K562 (cell line): ENCODE measurements around the gene SNAPC3. TPM values are rescaled to one million over a fixed set of nuclear protein-coding genes. Genes with fewer than 3 reads are reported as not detected.

Source experiments
- FOSL1 ChIP-seq: fragments of 200-800 bp; sonication (Bioruptor generic); conservative IDR thresholded peaks from 2 replicates; pipeline ENCODE4 v1.6.1; 2016; ENCODE audit warnings: missing genetic modification characterization, missing compliant biosample characterization
- GABPA ChIP-seq: fragments of 200-800 bp; sonication (Bioruptor generic); conservative IDR thresholded peaks from 2 replicates; pipeline ENCODE4 v1.6.1; 2016; ENCODE audit warnings: low read depth, missing genetic modification characterization, missing compliant biosample characterization
- MAZ ChIP-seq, 2 experiments: fragments of 450-650 bp in 1 of 2; sonication (generic) in 1 of 2; formaldehyde crosslinking; IDR thresholded peaks in 1 of 2; conservative IDR thresholded peaks in 1 of 2; 2 replicates each; pipeline versions ENCODE4 v1.4.0 to v1.5.0; 2020; ENCODE audit warnings: mild to moderate bottlenecking in 1 of 2, missing genetic modification reagents in 1 of 2
- NR2C2 ChIP-seq, 2 experiments: fragments of 200-800 bp in 1 of 2; sonication (Bioruptor generic) in 1 of 2; sonication (generic) in 1 of 2; formaldehyde crosslinking in 1 of 2; IDR thresholded peaks; 2 replicates each; pipeline versions ENCODE4 v1.6.1 to v1.8.0; 2016 to 2022; ENCODE audit warnings: mild to moderate bottlenecking in 1 of 2, missing compliant biosample characterization in 1 of 2, missing genetic modification characterization in 1 of 2, missing genetic modification reagents in 1 of 2
- POU5F1 ChIP-seq: fragments of 150-350 bp; IDR thresholded peaks from 2 replicates; pipeline ENCODE4 v1.6.1; 2014; ENCODE audit warnings: borderline replicate concordance, low read length, low read depth, mild to moderate bottlenecking; ENCODE audit not compliant: partially characterized antibody
- RBM17 ChIP-seq: fragments of 200-400 bp; formaldehyde crosslinking; IDR thresholded peaks from 2 replicates; pipeline ENCODE4 v1.6.1; 2017; ENCODE audit warnings: low read depth, mild to moderate bottlenecking, low read length, borderline replicate concordance
- SMC3 ChIP-seq: conservative IDR thresholded peaks from 2 replicates; pipeline ENCODE4 v1.6.1; 2011; ENCODE audit warnings: low read depth, low read length, improper control_type of control experiment; ENCODE audit not compliant: insufficient read depth
- SREBF2 ChIP-seq: sonication (generic); formaldehyde crosslinking; IDR thresholded peaks from 2 replicates; pipeline ENCODE4 v1.4.0; 2020; ENCODE audit warnings: mild to moderate bottlenecking, missing genetic modification reagents
- TAF1 ChIP-seq: IDR thresholded peaks from 2 replicates; pipeline ENCODE4 v1.6.1; 2011; ENCODE audit warnings: mild to moderate bottlenecking, low read length, moderate library complexity; ENCODE audit not compliant: insufficient read depth, control insufficient read depth, severe bottlenecking; ENCODE audit errors: extremely low read depth
- YBX1 ChIP-seq: fragments of 450-650 bp; IDR thresholded peaks from 2 replicates; pipeline ENCODE4 v1.7.1; 2016; ENCODE audit warnings: mild to moderate bottlenecking
- ZNF324 ChIP-seq: fragments of 250-450 bp; sonication (Bioruptor Pico); IDR thresholded peaks from 2 replicates; pipeline ENCODE4 v1.4.0; 2020; ENCODE audit warnings: mild to moderate bottlenecking
- polyA plus RNA-seq, 8 experiments: library from polyadenylated mRNA; depleted of rRNA in 4 of 8; stranded (reverse) in 5 of 8; unstranded in 3 of 8; fragments of >200 nt; fragmentation: Nextera tagmentation in 2 of 8; fragmentation: Illumina TruSeq in 1 of 8; extraction: Ambion mirVana in 2 of 8; extraction: Trizol in 1 of 8; gene quantifications; 2 replicates each; pipeline versions ENCODE4 v1.2.1 to v1.2.3, GENCODE V29; 2011 to 2014; ENCODE audit warnings: inconsistent platforms in 1 of 8, missing spikeins in 1 of 8
- total RNA-seq, 7 experiments: library from RNA; depleted of rRNA in 6 of 7; stranded (reverse); fragments of >200 nt in 6 of 7; fragmentation: Illumina TruSeq in 2 of 7; extraction: Trizol in 2 of 7; gene quantifications; 2 replicates each; pipeline versions ENCODE4 v1.2.1 to v1.2.3, GENCODE V29; 2011 to 2021; ENCODE audit warnings: low replicate concordance in 1 of 7
- TF ChIP-seq, protein P1 (sequence below): fragments of 200-600 bp; sonication (generic); IDR thresholded peaks from one replicate; pipeline ENCODE4 v1.6.1; 2012; ENCODE audit warnings: mild to moderate bottlenecking, low read depth, low read length, inconsistent platforms
- TF ChIP-seq, protein P2 (sequence below): IDR thresholded peaks from 2 replicates; pipeline ENCODE4 v1.6.1; 2012; ENCODE audit warnings: low read depth, low read length, improper control_type of control experiment, borderline replicate concordance

The SNAPC3 gene
- total and polyA plus RNA-seq, 9 of the 15 experiments (the other 6 are each of a cell fraction or from before 2014, with no cell fraction given), result 2.3 to 38.9 (median 19.8) TPM

DNA sequence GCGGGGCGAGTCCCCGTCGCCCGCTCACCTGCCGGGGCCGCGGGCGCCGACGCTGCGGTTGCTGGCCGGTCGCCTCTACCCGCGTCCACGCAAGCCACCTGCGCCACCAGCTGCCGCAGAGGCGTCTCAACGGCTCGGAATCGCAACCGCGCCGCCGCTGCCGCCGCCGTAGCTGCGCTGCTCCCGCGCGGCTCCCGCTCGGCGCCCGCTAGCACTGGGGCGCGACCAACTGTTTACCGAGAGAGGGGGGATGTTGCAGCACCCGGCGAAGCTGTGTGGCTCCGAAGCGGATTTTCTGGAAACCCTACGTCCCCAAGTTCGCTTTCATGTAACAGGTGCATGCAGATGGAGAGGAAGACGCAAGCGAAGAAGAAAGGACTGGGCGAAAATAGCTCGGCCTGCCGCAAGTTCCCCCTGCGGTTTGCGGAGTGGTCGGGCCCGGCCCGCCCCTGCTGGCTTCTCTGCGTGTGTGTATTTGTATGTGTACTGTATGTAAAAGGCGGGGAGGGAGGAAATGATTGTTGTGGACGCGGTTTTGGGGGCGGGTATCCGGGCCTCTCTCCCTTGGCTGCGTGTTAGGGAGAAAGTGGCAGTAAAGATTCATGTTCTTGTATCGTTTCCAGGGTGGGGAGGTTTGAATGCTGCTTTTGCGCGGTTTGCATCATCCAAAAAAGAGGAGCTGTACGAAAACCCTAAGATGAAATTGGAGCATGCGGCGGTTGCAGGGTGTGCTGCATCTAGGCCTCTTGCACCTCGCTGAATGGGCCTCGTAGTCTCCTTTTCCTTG is 88.3 kb downstream of the SNAPC3 start, which contains the start of gene PSIP1 (continued):
- TF ChIP-seq, protein P1, sequence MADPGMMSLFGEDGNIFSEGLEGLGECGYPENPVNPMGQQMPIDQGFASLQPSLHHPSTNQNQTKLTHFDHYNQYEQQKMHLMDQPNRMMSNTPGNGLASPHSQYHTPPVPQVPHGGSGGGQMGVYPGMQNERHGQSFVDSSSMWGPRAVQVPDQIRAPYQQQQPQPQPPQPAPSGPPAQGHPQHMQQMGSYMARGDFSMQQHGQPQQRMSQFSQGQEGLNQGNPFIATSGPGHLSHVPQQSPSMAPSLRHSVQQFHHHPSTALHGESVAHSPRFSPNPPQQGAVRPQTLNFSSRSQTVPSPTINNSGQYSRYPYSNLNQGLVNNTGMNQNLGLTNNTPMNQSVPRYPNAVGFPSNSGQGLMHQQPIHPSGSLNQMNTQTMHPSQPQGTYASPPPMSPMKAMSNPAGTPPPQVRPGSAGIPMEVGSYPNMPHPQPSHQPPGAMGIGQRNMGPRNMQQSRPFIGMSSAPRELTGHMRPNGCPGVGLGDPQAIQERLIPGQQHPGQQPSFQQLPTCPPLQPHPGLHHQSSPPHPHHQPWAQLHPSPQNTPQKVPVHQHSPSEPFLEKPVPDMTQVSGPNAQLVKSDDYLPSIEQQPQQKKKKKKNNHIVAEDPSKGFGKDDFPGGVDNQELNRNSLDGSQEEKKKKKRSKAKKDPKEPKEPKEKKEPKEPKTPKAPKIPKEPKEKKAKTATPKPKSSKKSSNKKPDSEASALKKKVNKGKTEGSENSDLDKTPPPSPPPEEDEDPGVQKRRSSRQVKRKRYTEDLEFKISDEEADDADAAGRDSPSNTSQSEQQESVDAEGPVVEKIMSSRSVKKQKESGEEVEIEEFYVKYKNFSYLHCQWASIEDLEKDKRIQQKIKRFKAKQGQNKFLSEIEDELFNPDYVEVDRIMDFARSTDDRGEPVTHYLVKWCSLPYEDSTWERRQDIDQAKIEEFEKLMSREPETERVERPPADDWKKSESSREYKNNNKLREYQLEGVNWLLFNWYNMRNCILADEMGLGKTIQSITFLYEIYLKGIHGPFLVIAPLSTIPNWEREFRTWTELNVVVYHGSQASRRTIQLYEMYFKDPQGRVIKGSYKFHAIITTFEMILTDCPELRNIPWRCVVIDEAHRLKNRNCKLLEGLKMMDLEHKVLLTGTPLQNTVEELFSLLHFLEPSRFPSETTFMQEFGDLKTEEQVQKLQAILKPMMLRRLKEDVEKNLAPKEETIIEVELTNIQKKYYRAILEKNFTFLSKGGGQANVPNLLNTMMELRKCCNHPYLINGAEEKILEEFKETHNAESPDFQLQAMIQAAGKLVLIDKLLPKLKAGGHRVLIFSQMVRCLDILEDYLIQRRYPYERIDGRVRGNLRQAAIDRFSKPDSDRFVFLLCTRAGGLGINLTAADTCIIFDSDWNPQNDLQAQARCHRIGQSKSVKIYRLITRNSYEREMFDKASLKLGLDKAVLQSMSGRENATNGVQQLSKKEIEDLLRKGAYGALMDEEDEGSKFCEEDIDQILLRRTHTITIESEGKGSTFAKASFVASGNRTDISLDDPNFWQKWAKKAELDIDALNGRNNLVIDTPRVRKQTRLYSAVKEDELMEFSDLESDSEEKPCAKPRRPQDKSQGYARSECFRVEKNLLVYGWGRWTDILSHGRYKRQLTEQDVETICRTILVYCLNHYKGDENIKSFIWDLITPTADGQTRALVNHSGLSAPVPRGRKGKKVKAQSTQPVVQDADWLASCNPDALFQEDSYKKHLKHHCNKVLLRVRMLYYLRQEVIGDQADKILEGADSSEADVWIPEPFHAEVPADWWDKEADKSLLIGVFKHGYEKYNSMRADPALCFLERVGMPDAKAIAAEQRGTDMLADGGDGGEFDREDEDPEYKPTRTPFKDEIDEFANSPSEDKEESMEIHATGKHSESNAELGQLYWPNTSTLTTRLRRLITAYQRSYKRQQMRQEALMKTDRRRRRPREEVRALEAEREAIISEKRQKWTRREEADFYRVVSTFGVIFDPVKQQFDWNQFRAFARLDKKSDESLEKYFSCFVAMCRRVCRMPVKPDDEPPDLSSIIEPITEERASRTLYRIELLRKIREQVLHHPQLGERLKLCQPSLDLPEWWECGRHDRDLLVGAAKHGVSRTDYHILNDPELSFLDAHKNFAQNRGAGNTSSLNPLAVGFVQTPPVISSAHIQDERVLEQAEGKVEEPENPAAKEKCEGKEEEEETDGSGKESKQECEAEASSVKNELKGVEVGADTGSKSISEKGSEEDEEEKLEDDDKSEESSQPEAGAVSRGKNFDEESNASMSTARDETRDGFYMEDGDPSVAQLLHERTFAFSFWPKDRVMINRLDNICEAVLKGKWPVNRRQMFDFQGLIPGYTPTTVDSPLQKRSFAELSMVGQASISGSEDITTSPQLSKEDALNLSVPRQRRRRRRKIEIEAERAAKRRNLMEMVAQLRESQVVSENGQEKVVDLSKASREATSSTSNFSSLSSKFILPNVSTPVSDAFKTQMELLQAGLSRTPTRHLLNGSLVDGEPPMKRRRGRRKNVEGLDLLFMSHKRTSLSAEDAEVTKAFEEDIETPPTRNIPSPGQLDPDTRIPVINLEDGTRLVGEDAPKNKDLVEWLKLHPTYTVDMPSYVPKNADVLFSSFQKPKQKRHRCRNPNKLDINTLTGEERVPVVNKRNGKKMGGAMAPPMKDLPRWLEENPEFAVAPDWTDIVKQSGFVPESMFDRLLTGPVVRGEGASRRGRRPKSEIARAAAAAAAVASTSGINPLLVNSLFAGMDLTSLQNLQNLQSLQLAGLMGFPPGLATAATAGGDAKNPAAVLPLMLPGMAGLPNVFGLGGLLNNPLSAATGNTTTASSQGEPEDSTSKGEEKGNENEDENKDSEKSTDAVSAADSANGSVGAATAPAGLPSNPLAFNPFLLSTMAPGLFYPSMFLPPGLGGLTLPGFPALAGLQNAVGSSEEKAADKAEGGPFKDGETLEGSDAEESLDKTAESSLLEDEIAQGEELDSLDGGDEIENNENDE, result no peak
- TF ChIP-seq, protein P2, sequence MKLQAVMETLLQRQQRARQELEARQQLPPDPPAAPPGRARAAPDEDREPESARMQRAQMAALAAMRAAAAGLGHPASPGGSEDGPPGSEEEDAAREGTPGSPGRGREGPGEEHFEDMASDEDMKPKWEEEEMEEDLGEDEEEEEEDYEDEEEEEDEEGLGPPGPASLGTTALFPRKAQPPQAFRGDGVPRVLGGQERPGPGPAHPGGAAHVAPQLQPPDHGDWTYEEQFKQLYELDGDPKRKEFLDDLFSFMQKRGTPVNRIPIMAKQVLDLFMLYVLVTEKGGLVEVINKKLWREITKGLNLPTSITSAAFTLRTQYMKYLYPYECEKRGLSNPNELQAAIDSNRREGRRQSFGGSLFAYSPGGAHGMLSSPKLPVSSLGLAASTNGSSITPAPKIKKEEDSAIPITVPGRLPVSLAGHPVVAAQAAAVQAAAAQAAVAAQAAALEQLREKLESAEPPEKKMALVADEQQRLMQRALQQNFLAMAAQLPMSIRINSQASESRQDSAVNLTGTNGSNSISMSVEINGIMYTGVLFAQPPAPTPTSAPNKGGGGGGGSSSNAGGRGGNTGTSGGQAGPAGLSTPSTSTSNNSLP, result no peak; the same call in 1 of the 2 replicates
- TF ChIP-seq GABPA (peak; percentile 58), ZNF324 (no peak), MAZ (CRISPR knock-in tag; conservative IDR thresholded peaks at IDR 0.05 in 1 of 2, IDR thresholded peaks at IDR 0.05 in 1 of 2) (peak in 1 of 2 experiments; percentile 50; a peak in 3 of 4 replicates), SMC3 (no peak), TAF1 (peak; percentile 68), SREBF2 (no peak), RBM17 (no peak), FOSL1 (tag) (no peak), POU5F1 (no peak), YBX1 (no peak), NR2C2 (CRISPR knock-in tag; IDR thresholded peaks at IDR 0.05) (no peak), NR2C2 (tag; IDR thresholded peaks at IDR 0.05) (no peak)
